CD4-positive, alpha-beta memory T cell (primary cell): ENCODE data around the gene BCL6B. TPM values are rescaled to one million over a fixed set of nuclear protein-coding genes. Genes with fewer than 3 reads are reported as not detected.
A peak's percentile ranks its signal among the peaks of the same experiment; 100 is the strongest.

Experiments
- CTCF ChIA-PET: fragments of 350-600 bp; sonication (Branson Sonifier 250); formaldehyde crosslinking; loops from one replicate; lab custom pipeline; 2021; ENCODE audit warnings: inconsistent platforms; ENCODE audit not compliant: partially characterized antibody; lab: Charles Lee
- POLR2A ChIA-PET: fragments of 350-600 bp; sonication (Branson Sonifier 250); formaldehyde crosslinking; loops from one replicate; lab custom pipeline; 2021; ENCODE audit not compliant: partially characterized antibody; lab: Charles Lee
- DNase-seq, 5 donors: peaks; one replicate each; pipeline versions ENCODE4 v3.0.0 to v3.0.0-alpha.2; 2020 to 2022; ENCODE audit warnings: mixed read lengths in 1 of 5
- H3K27ac ChIP-seq: one replicate; pipeline ENCODE4 v1.7.0; 2013; ENCODE audit warnings: low read depth, low read length
- H3K27me3 ChIP-seq: 2 replicates; pipeline ENCODE4 v1.7.0; 2013; ENCODE audit warnings: mild to moderate bottlenecking, low read length, moderate library complexity; ENCODE audit not compliant: insufficient read depth
- H3K36me3 ChIP-seq: 2 replicates; pipeline ENCODE4 v1.7.0; 2013; ENCODE audit warnings: mild to moderate bottlenecking, low read length, moderate library complexity; ENCODE audit not compliant: insufficient read depth
- H3K4me1 ChIP-seq: 2 replicates; pipeline ENCODE4 v1.7.0; 2013; ENCODE audit warnings: mild to moderate bottlenecking, low read length, moderate library complexity; ENCODE audit not compliant: insufficient read depth
- H3K4me3 ChIP-seq, 2 donors: one replicate each; pipeline ENCODE4 v1.7.0; 2013; ENCODE audit warnings: low read length in 2 of 2, mild to moderate bottlenecking in 1 of 2
- H3K9me3 ChIP-seq, 2 donors: one replicate each; pipeline ENCODE4 v1.7.0; 2013; ENCODE audit warnings: low read length in 2 of 2, control low read depth in 1 of 2; ENCODE audit not compliant: control insufficient read depth in 1 of 2
- H3K27ac Mint-ChIP-seq, 7 donors: one replicate each; pipeline ENCODE4 v1.8.0; 2020 to 2021; ENCODE audit warnings: mixed read lengths in 7 of 7, mild to moderate bottlenecking in 6 of 7, inconsistent platforms in 3 of 7, moderate library complexity in 3 of 7
- H3K27me3 Mint-ChIP-seq, 2 donors: one replicate each; pipeline ENCODE4 v1.8.0; 2020 to 2021; ENCODE audit warnings: mixed read lengths in 2 of 2
- H3K36me3 Mint-ChIP-seq, 2 donors: one replicate each; pipeline ENCODE4 v1.8.0; 2020 to 2021; ENCODE audit warnings: mixed read lengths in 2 of 2, inconsistent platforms in 1 of 2, mild to moderate bottlenecking in 1 of 2
- H3K4me1 Mint-ChIP-seq, 4 donors: one replicate each; pipeline ENCODE4 v1.8.0; 2020 to 2021; ENCODE audit warnings: mixed read lengths in 4 of 4, mild to moderate bottlenecking in 1 of 4
- H3K4me3 Mint-ChIP-seq, 8 donors: one replicate each; pipeline ENCODE4 v1.8.0; 2020 to 2021; ENCODE audit warnings: mixed read lengths in 8 of 8, mild to moderate bottlenecking in 7 of 8, moderate library complexity in 6 of 8, inconsistent platforms in 3 of 8
- H3K9me3 Mint-ChIP-seq, 8 donors: one replicate each; pipeline ENCODE4 v1.8.0; 2020 to 2021; ENCODE audit warnings: mixed read lengths in 8 of 8, mild to moderate bottlenecking in 5 of 8, inconsistent platforms in 3 of 8, moderate library complexity in 1 of 8
- intact Hi-C: fragments of 100-400 bp; cut with micrococcal nuclease; formaldehyde crosslinking; loops from one replicate; pipeline ENCODE4 v1.15.1; 2023
- polyA plus RNA-seq, 2 donors: library from polyadenylated mRNA; unstranded; fragments of 300-500 nt; fragmentation: Illumina TruSeq; gene quantifications; one replicate each; pipeline ENCODE4 v1.2.3, GENCODE V29; 2021
- total RNA-seq, 2 experiments: library from RNA; stranded (reverse); gene quantifications; one replicate each; pipeline ENCODE4 v1.2.3, GENCODE V29; 2021

The BCL6B gene
- total and polyA plus RNA-seq, 4 experiments from 2014 or later = not detected

- CTCF ChIA-PET = no interaction called here
- peaks cover 8 to 12% of the 10 kb centered on the region in 2 donors for H3K27me3 Mint-ChIP-seq
- peaks cover 0 to 3% (median under 1%) of the 10 kb centered on the region in 4 donors for H3K4me1 Mint-ChIP-seq
- Histone ChIP-seq H3K4me1 (no peaks in the 10 kb centered on the region), H3K27ac (no peak overlapping the region), H3K36me3 (no peaks in the 10 kb centered on the region), H3K4me3 (no peak overlapping the region), H3K9me3 (peaks cover 0 to 9% of the 10 kb centered on the region in 2 donors), H3K27me3 (no peaks in the 10 kb centered on the region)
- H3K36me3 Mint-ChIP-seq = peaks cover 0 to 10% of the 10 kb centered on the region in 2 donors
- no peak overlapping the region for H3K27ac Mint-ChIP-seq
- H3K9me3 Mint-ChIP-seq = peaks cover 0 to 23% (median 18%) of the 10 kb centered on the region in 8 donors
- no peak for DNase-seq
- POLR2A ChIA-PET = no interaction called here
- H3K4me3 Mint-ChIP-seq = no peak overlapping the region
- intact Hi-C loops = no loop called here
Observed at GRCh38 chr17:7064261-7064660, 41.4 kb downstream of the BCL6B start.

GRCh38 chr17:7067198-7067597 lies 44.3 kb downstream of the BCL6B start:
- H3K27me3 Mint-ChIP-seq = peaks cover 6 to 10% of the 10 kb centered on the region in 2 donors

GRCh38 chr17:7068268-7068667 lies 45.4 kb downstream of the BCL6B start:
- CTCF ChIA-PET = no interaction called here
- intact Hi-C loops = no loop called here
- Mint-ChIP-seq H3K27ac (no peak overlapping the region), H3K36me3 (peaks cover 0 to 10% of the 10 kb centered on the region in 2 donors), H3K27me3 (peaks cover 6 to 7% of the 10 kb centered on the region in 2 donors), H3K4me3 (no peak overlapping the region), H3K9me3 (peaks cover 0 to 24% (median 19%) of the 10 kb centered on the region in 8 donors), H3K4me1 (no peaks in the 10 kb centered on the region)
- Histone ChIP-seq H3K9me3 (peaks cover 0 to 9% of the 10 kb centered on the region in 2 donors), H3K27me3 (no peaks in the 10 kb centered on the region), H3K4me1 (no peaks in the 10 kb centered on the region), H3K36me3 (no peaks in the 10 kb centered on the region), H3K27ac (no peak overlapping the region), H3K4me3 (no peak overlapping the region)
- POLR2A ChIA-PET = no interaction called here
- DNase-seq = no peak

More at GRCh38 chr17:7067198-7067597, 44.3 kb downstream of the BCL6B start:
- H3K4me3 ChIP-seq = no peak overlapping the region
- no peak for DNase-seq
- no peaks in the 10 kb centered on the region for H3K27me3 ChIP-seq
- H3K27ac ChIP-seq = no peak overlapping the region
- peaks cover 0 to 9% of the 10 kb centered on the region in 2 donors for H3K9me3 ChIP-seq
- Mint-ChIP-seq H3K4me1 (no peaks in the 10 kb centered on the region), H3K27ac (no peak overlapping the region), H3K9me3 (peaks cover 0 to 24% (median 19%) of the 10 kb centered on the region in 8 donors), H3K4me3 (no peak overlapping the region), H3K36me3 (peaks cover 0 to 10% of the 10 kb centered on the region in 2 donors)
- no peaks in the 10 kb centered on the region for H3K4me1 ChIP-seq
- intact Hi-C loops = no loop called here
- POLR2A ChIA-PET = no interaction called here
- no peaks in the 10 kb centered on the region for H3K36me3 ChIP-seq
- CTCF ChIA-PET = no interaction called here

- Histone ChIP-seq H3K4me3 (no peak overlapping the region), H3K4me1 (no peaks in the 10 kb centered on the region), H3K36me3 (no peaks in the 10 kb centered on the region), H3K9me3 (peaks cover 0 to 9% of the 10 kb centered on the region in 2 donors), H3K27ac (no peak overlapping the region), H3K27me3 (no peaks in the 10 kb centered on the region)
- intact Hi-C loops = no loop called here
- Mint-ChIP-seq H3K27me3 (peaks cover 0 to 2% of the 10 kb centered on the region in 2 donors), H3K4me1 (no peaks in the 10 kb centered on the region), H3K27ac (no peak overlapping the region), H3K36me3 (peaks cover 0 to 10% of the 10 kb centered on the region in 2 donors), H3K9me3 (peaks cover 0 to 24% (median 19%) of the 10 kb centered on the region in 8 donors), H3K4me3 (no peak overlapping the region)
- no peak for DNase-seq
- POLR2A ChIA-PET = interaction anchor here (1.2 kb wide), 1 partner anchor 25 kb away, joined by 3 read pairs; no protein-coding TSS in a partner anchor
- CTCF ChIA-PET = no interaction called here
Observed at GRCh38 chr17:7070712-7071111, 47.9 kb downstream of the BCL6B start.

GRCh38 chr17:7072406-7072805 lies 49.6 kb downstream of the BCL6B start:
- no peak overlapping the region for H3K27ac ChIP-seq
- peaks cover 0 to 9% of the 10 kb centered on the region in 2 donors for H3K9me3 ChIP-seq
- CTCF ChIA-PET = interaction anchor here (0.5 to 0.9 kb wide), 2 partner anchors 50 to 64 kb away, joined by 3 read pairs; no protein-coding TSS in a partner anchor
- no peaks in the 10 kb centered on the region for H3K27me3 ChIP-seq
- H3K4me3 Mint-ChIP-seq = no peak overlapping the region
- peaks cover 0 to 19% (median 15%) of the 10 kb centered on the region in 8 donors for H3K9me3 Mint-ChIP-seq
- H3K27me3 Mint-ChIP-seq = no peaks in the 10 kb centered on the region
- DNase-seq = no peak
- no peaks in the 10 kb centered on the region for H3K4me1 Mint-ChIP-seq
- H3K4me3 ChIP-seq = no peak overlapping the region
- no peaks in the 10 kb centered on the region for H3K4me1 ChIP-seq
- peaks cover 0 to 10% of the 10 kb centered on the region in 2 donors for H3K36me3 Mint-ChIP-seq
- no peaks in the 10 kb centered on the region for H3K36me3 ChIP-seq
- POLR2A ChIA-PET = no interaction called here
- intact Hi-C loops = no loop called here
- H3K27ac Mint-ChIP-seq = peak overlapping the region in 1 of 7 donors; percentile 70

DNA sequence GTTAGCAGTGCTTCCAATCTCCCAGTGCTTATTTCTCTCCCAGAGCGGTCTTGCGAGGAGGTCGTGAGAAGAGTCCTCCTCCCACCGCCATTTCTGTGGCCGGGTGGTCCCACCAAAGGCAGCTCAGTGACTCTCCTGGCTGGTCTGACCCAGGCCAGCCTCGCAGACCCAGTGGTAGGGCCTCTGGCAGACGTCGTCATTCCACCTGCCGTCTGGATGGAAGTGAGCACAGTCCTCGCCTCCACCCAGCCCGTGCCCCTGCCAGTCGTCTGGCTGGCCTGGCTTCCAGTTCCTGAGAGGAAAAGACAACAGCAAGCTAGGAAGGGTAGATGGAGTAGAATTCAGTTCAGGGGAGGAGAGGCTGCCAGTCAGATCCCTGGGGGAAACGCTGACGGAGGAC lies 52.1 kb downstream of the BCL6B start:
- H3K27ac ChIP-seq = no peak overlapping the region
- Mint-ChIP-seq H3K36me3 (no peaks in the 10 kb centered on the region), H3K27ac (no peak overlapping the region), H3K4me1 (peaks cover 0 to 5% (median 5%) of the 10 kb centered on the region in 4 donors), H3K9me3 (peaks cover 0 to 3% (median 0%) of the 10 kb centered on the region in 8 donors), H3K27me3 (no peaks in the 10 kb centered on the region), H3K4me3 (no peak overlapping the region)
- H3K4me3 ChIP-seq = no peak overlapping the region
- no peaks in the 10 kb centered on the region for H3K4me1 ChIP-seq
- POLR2A ChIA-PET = no interaction called here
- H3K9me3 ChIP-seq = no peaks in the 10 kb centered on the region
- intact Hi-C loops = no loop called here
- H3K27me3 ChIP-seq = no peaks in the 10 kb centered on the region
- CTCF ChIA-PET = interaction anchor here (0.5 to 1.6 kb wide), 3 partner anchors 23 to 92 kb away, joined by 3 to 5 read pairs (median 3); no protein-coding TSS in a partner anchor
- H3K36me3 ChIP-seq = no peaks in the 10 kb centered on the region
- DNase-seq = no peak

- Mint-ChIP-seq H3K4me1 (peaks cover 15 to 31% (median 26%) of the 10 kb centered on the region in 4 donors), H3K4me3 (no peak overlapping the region), H3K27me3 (no peaks in the 10 kb centered on the region), H3K36me3 (no peaks in the 10 kb centered on the region), H3K9me3 (no peaks in the 10 kb centered on the region), H3K27ac (no peak overlapping the region)
- no peaks in the 10 kb centered on the region for H3K36me3 ChIP-seq
- no peak overlapping the region for H3K27ac ChIP-seq
- no peaks in the 10 kb centered on the region for H3K9me3 ChIP-seq
- H3K4me3 ChIP-seq = no peak overlapping the region
- H3K27me3 ChIP-seq = no peaks in the 10 kb centered on the region
- peak in 1 of 5 donors; percentile 25 for DNase-seq
- intact Hi-C loops = no loop called here
- POLR2A ChIA-PET = no interaction called here
- peaks cover 17% of the 10 kb centered on the region for H3K4me1 ChIP-seq
- CTCF ChIA-PET = no interaction called here
Observed at GRCh38 chr17:7077911-7078546, 55.2 kb downstream of the BCL6B start.
